ENCODE results near the gene RDH5. TPM values are rescaled to one million over a fixed set of nuclear protein-coding genes. Genes with fewer than 3 reads are reported as not detected.

RDH5 gene
- total and polyA plus RNA-seq, 2 of the 4 experiments (the other 2 are of a cell fraction) = 7.3 to 18.8 TPM

- Histone ChIP-seq H4K5ac (ENCODE audit: low read depth, low read length) (no peak overlapping the region), H2BK20ac (ENCODE audit: low read depth, low read length) (no peak overlapping the region), H4K8ac (ENCODE audit: low read depth in 2 of 2, low read length in 2 of 2) (no peak overlapping the region), H2BK15ac (ENCODE audit: low read depth, low read length) (no peak overlapping the region), H2BK120ac (ENCODE audit: low read depth, low read length) (no peak overlapping the region), H3K4me2 (ENCODE audit: low read depth, low read length) (peak overlapping the region; percentile 84), H3K4me3 (ENCODE audit: insufficient read depth, low read depth, low read length) (peak overlapping the region; percentile 74), H4K91ac (ENCODE audit: insufficient read depth, low read depth, low read length) (no peak overlapping the region), H2BK5ac (ENCODE audit: low read depth, low read length, poor library complexity, severe bottlenecking) (no peak overlapping the region), H3K9me3 (ENCODE audit: control insufficient read depth, insufficient read depth, low read length) (no peaks in the 10 kb centered on the region), H3K9ac (ENCODE audit: low read depth, low read length) (no peak overlapping the region), H4K20me1 (ENCODE audit: insufficient read depth, low read length) (no peaks in the 10 kb centered on the region), H2AFZ (replicated peaks; ENCODE audit: low read length, poor library complexity) (peak overlapping the region; percentile 91), H3K9me1 (ENCODE audit: insufficient read depth, low read length) (no peaks in the 10 kb centered on the region; the same call in 1 of the 2 replicates), H3K27ac (ENCODE audit: insufficient read depth, low read length) (no peak overlapping the region), H3K36me3 (ENCODE audit: control insufficient read depth, insufficient read depth, low read length) (no peaks in the 10 kb centered on the region), H3K23ac (ENCODE audit: low read depth, low read length) (no peak overlapping the region), H3K79me1 (ENCODE audit: low read depth in 1 of 2, low read length in 2 of 2) (no peaks in the 10 kb centered on the region), H2AK9ac (replicated peaks; ENCODE audit: low read depth, low read length, poor library complexity) (peak overlapping the region; percentile 23), H2AK5ac (ENCODE audit: low read depth, low read length) (no peak overlapping the region), H3K18ac (ENCODE audit: low read depth, low read length) (no peak overlapping the region), H3K4ac (ENCODE audit: low read depth, low read length) (no peak overlapping the region), H3K4me1 (ENCODE audit: control insufficient read depth, insufficient read depth, low read length) (peaks cover 3% of the 10 kb centered on the region; the same call in 1 of the 2 replicates), H3K27me3 (ENCODE audit: control insufficient read depth, insufficient read depth, low read length) (peaks cover 25% of the 10 kb centered on the region), H3K14ac (replicated peaks; ENCODE audit: low read depth, low read length) (no peak overlapping the region), H3K56ac (ENCODE audit: extremely low read depth, insufficient read depth, low read length) (no peak overlapping the region)
- intact Hi-C loops (cut with micrococcal nuclease) (no loop called here), dilution Hi-C loops (cut with HindIII; ENCODE audit: low sequenced_read_pairs, unreplicated experiment) (no loop called here), in situ Hi-C loops (cut with MboI; ENCODE audit: low sequenced_read_pairs) (no loop called here)
- ChIA-PET POLR2A (ENCODE audit: unreplicated experiment) (no interaction called here), CTCF (no interaction called here)
- WGBS, 2 experiments (ENCODE audit: extremely low coverage in 2 of 2, insufficient read length in 1 of 2) = 5% methylated on average over 12 of the region's 22 CpGs; no CpG with 5 or more reads in 1 of the 2 experiments
- no TSS peak for BruUV-seq (replicated peaks)
- DNase-seq (no peak), ATAC-seq (ENCODE audit: low read depth) (peak; percentile 19)
- TF ChIP-seq ELK1 (IDR thresholded peaks at IDR 0.05; ENCODE audit: borderline replicate concordance, low read depth, low read length) (no peak), MAZ (IDR thresholded peaks at IDR 0.05; ENCODE audit: borderline replicate concordance, low read depth, low read length) (no peak), RFX5 (IDR thresholded peaks at IDR 0.05; ENCODE audit: low read depth, low read length) (no peak), CHD1 (IDR thresholded peaks at IDR 0.05; ENCODE audit: low read depth, low read length) (no peak), BHLHE40 (IDR thresholded peaks at IDR 0.05; ENCODE audit: low read depth, low read length) (no peak), CEBPB (IDR thresholded peaks at IDR 0.05; ENCODE audit: low read depth, low read length) (peak; percentile 81)
These were observed 12.9 kb upstream of the RDH5 start for GRCh38 chr12:55707219-55707671.
